GM12872 (cell line): Measurements from ENCODE around the gene NPFFR2.

Source experiments
- CTCF ChIP-seq: IDR thresholded peaks from 3 replicates; pipeline ENCODE4 v1.5.1; 2011; ENCODE audit warnings: low read depth, mild to moderate bottlenecking, low read length, moderate library complexity; ENCODE audit not compliant: insufficient read depth

The NPFFR2 gene

GRCh38 chr4:72169861-72170260, 138.1 kb downstream of the NPFFR2 start:
- TF ChIP-seq CTCF: no peak

- no peak for TF ChIP-seq CTCF
These were observed 140.0 kb downstream of the NPFFR2 start for GRCh38 chr4:72171761-72172160.

- TF ChIP-seq CTCF: no peak
These were observed 147.5 kb downstream of the NPFFR2 start for GRCh38 chr4:72179342-72179741.

- TF ChIP-seq CTCF: no peak
These were observed 154.9 kb downstream of the NPFFR2 start for GRCh38 chr4:72186714-72187113.

- TF ChIP-seq CTCF: no peak
These were observed 162.2 kb downstream of the NPFFR2 start for GRCh38 chr4:72194046-72194445.

GRCh38 chr4:72194453-72194852, 162.7 kb downstream of the NPFFR2 start:
- TF ChIP-seq CTCF: no peak
